Astrocyte (in vitro differentiated cells and primary cell): ENCODE measurements around the gene RP2. TPM values are rescaled to one million over a fixed set of nuclear protein-coding genes. Genes with fewer than 3 reads are reported as not detected.
A peak's percentile ranks its signal among the peaks of the same experiment; 100 is the strongest.

Experiments
- DNase-seq: peaks from one replicate; pipeline ENCODE4 v3.0.0-alpha.2; 2010; ENCODE audit warnings: low read depth
- FAIRE-seq: peaks from 2 replicates; lab custom pipeline; 2011; peaks lifted over from hg19 to GRCh38; lab: Jason Lieb, UNC
- H2AFZ ChIP-seq: 2 replicates; pipeline ENCODE4 v1.6.0; 2012; ENCODE audit warnings: low read depth, low read length, inconsistent platforms
- H3K27ac ChIP-seq: 2 replicates; pipeline ENCODE4 v1.5.1; 2011; ENCODE audit warnings: low read depth, low read length, inconsistent platforms
- H3K27me3 ChIP-seq: 2 replicates; pipeline ENCODE4 v1.6.0; 2011; ENCODE audit warnings: low read length, inconsistent platforms; ENCODE audit not compliant: insufficient read depth
- H3K36me3 ChIP-seq: 2 replicates; pipeline ENCODE4 v1.5.1; 2011; ENCODE audit warnings: low read length, inconsistent platforms; ENCODE audit not compliant: insufficient read depth
- H3K4me1 ChIP-seq: 2 replicates; pipeline ENCODE4 v1.5.1; 2011; ENCODE audit warnings: low read length, inconsistent platforms; ENCODE audit not compliant: insufficient read depth
- H3K4me2 ChIP-seq: 2 replicates; pipeline ENCODE4 v1.6.0; 2012; ENCODE audit warnings: low read length, inconsistent platforms
- H3K4me3 ChIP-seq: 2 replicates; pipeline ENCODE4 v1.5.1; 2011; ENCODE audit warnings: low read depth, mild to moderate bottlenecking, low read length, inconsistent platforms; ENCODE audit not compliant: insufficient read depth
- H3K79me2 ChIP-seq: 2 replicates; pipeline ENCODE4 v1.6.0; 2012; ENCODE audit warnings: mild to moderate bottlenecking, low read length, inconsistent platforms; ENCODE audit not compliant: insufficient read depth
- H3K9ac ChIP-seq: 2 replicates; pipeline ENCODE4 v1.6.0; 2012; ENCODE audit warnings: mild to moderate bottlenecking, low read length, inconsistent platforms
- H3K9me3 ChIP-seq: 2 replicates; pipeline ENCODE4 v1.5.1; 2012; ENCODE audit warnings: low read depth, mild to moderate bottlenecking, low read length, inconsistent platforms; ENCODE audit not compliant: insufficient read depth
- H4K20me1 ChIP-seq: 2 replicates; pipeline ENCODE4 v1.6.0; 2012; ENCODE audit warnings: low read length, inconsistent platforms; ENCODE audit not compliant: insufficient read depth
- H3K27ac Mint-ChIP-seq: one replicate; pipeline ENCODE4 v1.8.0; 2021; ENCODE audit warnings: mild to moderate bottlenecking, mixed read lengths; ENCODE audit not compliant: unreplicated experiment
- H3K27me3 Mint-ChIP-seq: one replicate; pipeline ENCODE4 v1.8.0; 2021; ENCODE audit warnings: low read depth, mixed read lengths; ENCODE audit not compliant: unreplicated experiment
- H3K36me3 Mint-ChIP-seq: one replicate; pipeline ENCODE4 v1.8.0; 2021; ENCODE audit warnings: low read depth, mixed read lengths; ENCODE audit not compliant: unreplicated experiment
- H3K4me1 Mint-ChIP-seq: one replicate; pipeline ENCODE4 v1.8.0; 2021; ENCODE audit warnings: low read depth, mixed read lengths; ENCODE audit not compliant: unreplicated experiment
- H3K4me3 Mint-ChIP-seq: one replicate; pipeline ENCODE4 v1.8.0; 2021; ENCODE audit warnings: mild to moderate bottlenecking, moderate library complexity, mixed read lengths; ENCODE audit not compliant: unreplicated experiment
- H3K9me3 Mint-ChIP-seq: one replicate; pipeline ENCODE4 v1.8.0; 2021; ENCODE audit warnings: mild to moderate bottlenecking, mixed read lengths; ENCODE audit not compliant: unreplicated experiment
- EZH2 ChIP-seq: IDR thresholded peaks from 2 replicates; pipeline ENCODE4 v1.6.1; 2012; ENCODE audit warnings: mild to moderate bottlenecking, low read length, inconsistent platforms; ENCODE audit not compliant: insufficient read depth
- total RNA-seq: library from RNA; stranded (reverse); gene quantifications from 2 replicates; pipeline ENCODE4 v1.2.1, GENCODE V29; 2021
- TF ChIP-seq, protein P1 (sequence below): IDR thresholded peaks from 2 replicates; pipeline ENCODE4 v1.5.1; 2011; ENCODE audit warnings: low read depth, mild to moderate bottlenecking, inconsistent platforms, low read length, moderate library complexity; ENCODE audit not compliant: insufficient read depth

Gene RP2
- total RNA-seq, 1 donor from 2014 or later, result 20.5 TPM

DNA sequence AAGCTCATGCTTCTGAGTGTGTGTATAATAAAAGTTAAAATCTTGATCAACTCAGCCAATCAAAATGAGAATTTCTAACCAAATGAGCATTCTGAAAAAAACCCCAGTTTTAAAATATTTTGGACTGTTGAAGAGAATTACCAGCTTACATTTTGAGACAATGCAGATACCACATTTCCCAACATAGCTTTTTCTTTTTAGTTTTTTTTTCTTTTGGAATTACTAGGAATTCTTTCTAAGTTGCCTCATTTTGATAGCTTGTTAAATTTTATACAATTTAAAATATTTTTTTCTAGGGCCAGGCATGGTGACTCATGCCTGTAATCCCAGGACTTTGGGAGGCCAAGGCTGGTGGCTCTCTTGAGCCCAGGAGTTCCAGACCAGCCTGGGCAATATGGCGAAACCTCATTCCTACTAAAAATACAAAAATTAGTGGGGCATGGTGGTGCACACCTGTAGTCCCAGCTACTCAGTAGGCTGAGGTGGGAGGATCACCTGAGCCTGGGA lies 2.2 kb downstream of the RP2 start:
- peak overlapping the region; percentile 96 for H3K4me3 ChIP-seq
- peak overlapping the region; percentile 98 for H3K9ac ChIP-seq
- peaks cover 61% of the 10 kb centered on the region for H3K79me2 ChIP-seq
- Mint-ChIP-seq H3K4me1 (peaks cover 5% of the 10 kb centered on the region), H3K27ac (no peak overlapping the region), H3K9me3 (no peaks in the 10 kb centered on the region), H3K36me3 (no peaks in the 10 kb centered on the region), H3K4me3 (peak overlapping the region; percentile 98), H3K27me3 (no peaks in the 10 kb centered on the region)
- H3K27me3 ChIP-seq, result no peaks in the 10 kb centered on the region
- no peaks in the 10 kb centered on the region for H4K20me1 ChIP-seq
- no peak for TF ChIP-seq EZH2
- TF ChIP-seq, protein P1, sequence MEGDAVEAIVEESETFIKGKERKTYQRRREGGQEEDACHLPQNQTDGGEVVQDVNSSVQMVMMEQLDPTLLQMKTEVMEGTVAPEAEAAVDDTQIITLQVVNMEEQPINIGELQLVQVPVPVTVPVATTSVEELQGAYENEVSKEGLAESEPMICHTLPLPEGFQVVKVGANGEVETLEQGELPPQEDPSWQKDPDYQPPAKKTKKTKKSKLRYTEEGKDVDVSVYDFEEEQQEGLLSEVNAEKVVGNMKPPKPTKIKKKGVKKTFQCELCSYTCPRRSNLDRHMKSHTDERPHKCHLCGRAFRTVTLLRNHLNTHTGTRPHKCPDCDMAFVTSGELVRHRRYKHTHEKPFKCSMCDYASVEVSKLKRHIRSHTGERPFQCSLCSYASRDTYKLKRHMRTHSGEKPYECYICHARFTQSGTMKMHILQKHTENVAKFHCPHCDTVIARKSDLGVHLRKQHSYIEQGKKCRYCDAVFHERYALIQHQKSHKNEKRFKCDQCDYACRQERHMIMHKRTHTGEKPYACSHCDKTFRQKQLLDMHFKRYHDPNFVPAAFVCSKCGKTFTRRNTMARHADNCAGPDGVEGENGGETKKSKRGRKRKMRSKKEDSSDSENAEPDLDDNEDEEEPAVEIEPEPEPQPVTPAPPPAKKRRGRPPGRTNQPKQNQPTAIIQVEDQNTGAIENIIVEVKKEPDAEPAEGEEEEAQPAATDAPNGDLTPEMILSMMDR, result no peak
- no peaks in the 10 kb centered on the region for H3K9me3 ChIP-seq
- DNase-seq (no peak), FAIRE-seq (no peak)
- peak overlapping the region; percentile 90 for H3K27ac ChIP-seq
- peaks cover 2% of the 10 kb centered on the region for H3K36me3 ChIP-seq
- peaks cover 14% of the 10 kb centered on the region for H3K4me1 ChIP-seq
- H2AFZ ChIP-seq, result no peak overlapping the region
- H3K4me2 ChIP-seq, result peak overlapping the region; percentile 86

DNA sequence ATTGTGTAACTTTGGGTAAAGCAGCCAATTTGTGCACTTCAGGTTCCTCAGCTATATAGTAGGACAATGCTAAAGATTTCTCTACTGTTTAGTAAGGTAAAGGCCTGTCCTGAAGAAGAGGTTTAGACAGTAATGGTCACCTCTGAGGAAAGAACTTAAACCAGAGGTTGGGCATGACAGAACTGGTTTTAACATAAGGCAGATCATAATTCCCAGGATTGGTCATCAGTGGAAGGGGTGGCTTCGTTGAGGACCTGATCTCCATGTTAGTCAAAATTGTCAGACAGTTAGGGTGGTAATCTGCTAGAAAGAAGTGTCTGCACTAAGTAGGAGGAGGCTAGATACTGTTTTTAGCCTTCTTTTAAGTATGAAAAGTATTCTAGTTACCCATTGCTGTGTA lies 4.1 kb downstream of the RP2 start:
- no peaks in the 10 kb centered on the region for H3K36me3 Mint-ChIP-seq
- peak overlapping the region; percentile 91 for H3K27ac Mint-ChIP-seq
- TF ChIP-seq EZH2, result no peak
- TF ChIP-seq, protein P1, result no peak
- H2AFZ ChIP-seq, result no peak overlapping the region
- H3K79me2 ChIP-seq, result peaks cover 75% of the 10 kb centered on the region
- peaks cover 6% of the 10 kb centered on the region for H4K20me1 ChIP-seq
- peak overlapping the region; percentile 27 for H3K4me3 Mint-ChIP-seq
- H3K4me2 ChIP-seq, result peak overlapping the region; percentile 65
- peaks cover 14% of the 10 kb centered on the region for H3K4me1 ChIP-seq
- H3K9ac ChIP-seq, result peak overlapping the region; percentile 74
- H3K27ac ChIP-seq, result peak overlapping the region; percentile 90
- no peak overlapping the region for H3K4me3 ChIP-seq
- H3K27me3 Mint-ChIP-seq, result no peaks in the 10 kb centered on the region
- no peaks in the 10 kb centered on the region for H3K27me3 ChIP-seq
- DNase-seq, result no peak
- no peaks in the 10 kb centered on the region for H3K9me3 ChIP-seq
- peaks cover 2% of the 10 kb centered on the region for H3K36me3 ChIP-seq
- peak; percentile 67 for FAIRE-seq
- H3K4me1 Mint-ChIP-seq, result peaks cover 5% of the 10 kb centered on the region
- H3K9me3 Mint-ChIP-seq, result no peaks in the 10 kb centered on the region

DNA sequence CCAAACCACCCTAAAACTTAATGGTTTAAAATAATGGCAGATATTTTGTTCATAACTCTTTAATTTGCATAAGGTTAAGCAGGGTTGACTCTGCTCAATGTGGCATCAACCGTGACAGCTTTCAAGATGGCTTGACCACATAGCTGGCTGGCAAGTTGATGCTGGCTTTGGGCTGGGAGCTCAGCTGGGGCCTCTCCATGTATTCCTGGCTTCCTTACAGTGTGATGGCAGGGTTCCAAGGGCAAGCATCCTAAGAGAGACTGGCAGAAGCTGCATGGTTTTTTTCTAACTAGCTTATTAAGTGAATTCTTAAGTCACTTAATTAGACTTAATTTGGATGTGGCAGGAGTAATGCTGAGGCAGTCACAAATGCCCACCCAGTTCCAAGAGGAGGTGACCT lies 4.5 kb downstream of the RP2 start:
- Histone ChIP-seq H4K20me1 (peaks cover 6% of the 10 kb centered on the region), H3K27ac (peak overlapping the region; percentile 90), H3K27me3 (no peaks in the 10 kb centered on the region), H3K4me1 (peaks cover 14% of the 10 kb centered on the region), H3K4me3 (no peak overlapping the region), H3K9me3 (no peaks in the 10 kb centered on the region), H3K4me2 (peak overlapping the region; percentile 65), H3K9ac (peak overlapping the region; percentile 74), H3K79me2 (peaks cover 78% of the 10 kb centered on the region), H2AFZ (no peak overlapping the region), H3K36me3 (peaks cover 2% of the 10 kb centered on the region)
- no peaks in the 10 kb centered on the region for H3K9me3 Mint-ChIP-seq
- FAIRE-seq (peak; percentile 60), DNase-seq (no peak)
- H3K36me3 Mint-ChIP-seq, result no peaks in the 10 kb centered on the region
- H3K27ac Mint-ChIP-seq, result peak overlapping the region; percentile 91
- H3K4me1 Mint-ChIP-seq, result peaks cover 5% of the 10 kb centered on the region
- no peaks in the 10 kb centered on the region for H3K27me3 Mint-ChIP-seq
- TF ChIP-seq, protein P1, result no peak
- no peak for TF ChIP-seq EZH2
- no peak overlapping the region for H3K4me3 Mint-ChIP-seq
